K562 (cell line): Measurements from ENCODE around the gene CPHXL2. TPM values are rescaled to one million over a fixed set of nuclear protein-coding genes. Genes with fewer than 3 reads are reported as not detected.

ENCODE experiments used
- ATAC-seq: fragments of 200-7000 bp; cut with Tn5 transposase; 3 replicates; pipeline ENCODE4 v1.9.1; 2020; ENCODE audit warnings: moderate library complexity
- BruUV-seq: library from RNA; stranded (reverse); fragments of 400-500 nt; replicated peaks from 2 replicates; lab custom pipeline; 2021; lab: Mats Ljungman, UMichigan
- CTCF ChIA-PET: fragments of 300-600 bp; formaldehyde crosslinking; extraction: SDS; loops from one replicate; lab custom pipeline; 2021; ENCODE audit warnings: low intra/inter-chr PET ratio; lab: Yijun Ruan, JAX
- POLR2A ChIA-PET: fragments of 300-600, 350-650 bp; sonication (Branson Sonifier 250); formaldehyde crosslinking; extraction: SDS; loops from one replicate; lab custom pipeline; 2021; ENCODE audit warnings: antibody characterized with exemption, inconsistent platforms; lab: Yijun Ruan, JAX
- DNase-seq, 4 experiments: peaks; one replicate each; pipeline versions ENCODE4 v3.0.0 to v3.0.0-alpha.2; 2011 to 2018; ENCODE audit warnings: low spot score in 3 of 4, mixed read lengths in 3 of 4; ENCODE audit errors: extremely low read depth in 1 of 4
- FAIRE-seq: peaks from 2 replicates; lab custom pipeline; 2011; peaks lifted over from hg19 to GRCh38; lab: Jason Lieb, UNC
- H2AFZ ChIP-seq: 2 replicates; pipeline ENCODE4 v1.6.0; 2011; ENCODE audit warnings: low read depth, low read length, control low read depth, inconsistent platforms
- H3K27ac ChIP-seq: fragments of 200-600 bp; 3 replicates; pipeline ENCODE4 v1.8.0; 2011; ENCODE audit warnings: low read depth, mild to moderate bottlenecking, control low read depth, inconsistent platforms, low read length, moderate library complexity, mixed read lengths; ENCODE audit errors: extremely low read depth
- H3K27me3 ChIP-seq, 2 experiments: fragments of 300-600 bp in 1 of 2; 2 replicates in 1 of 2; 3 replicates in 1 of 2; pipeline versions ENCODE4 v1.6.0 to v1.8.0; 2011; ENCODE audit warnings: inconsistent platforms in 2 of 2, low read length in 2 of 2, mild to moderate bottlenecking in 1 of 2, mixed read lengths in 1 of 2, moderate library complexity in 1 of 2; ENCODE audit not compliant: control insufficient read depth in 2 of 2, insufficient read depth in 2 of 2
- H3K36me3 ChIP-seq: fragments of 300-600 bp; 3 replicates; pipeline ENCODE4 v1.8.0; 2011; ENCODE audit warnings: mild to moderate bottlenecking, low read length, inconsistent platforms; ENCODE audit not compliant: control insufficient read depth, insufficient read depth
- H3K4me1 ChIP-seq, 2 experiments: fragments of 200-600 bp in 1 of 2; replicated peaks in 1 of 2; 2 replicates in 1 of 2; 3 replicates in 1 of 2; pipeline versions ENCODE4 v1.5.1 to v1.8.0; 2011; ENCODE audit warnings: inconsistent platforms in 2 of 2, low read length in 2 of 2, mild to moderate bottlenecking in 1 of 2, mixed read lengths in 1 of 2, moderate library complexity in 1 of 2; ENCODE audit not compliant: control insufficient read depth in 2 of 2, insufficient read depth in 2 of 2
- H3K4me2 ChIP-seq: 2 replicates; pipeline ENCODE4 v1.6.1; 2011; ENCODE audit warnings: low read length, control low read depth, inconsistent platforms, mixed read lengths; ENCODE audit not compliant: insufficient read depth
- H3K4me3 ChIP-seq: fragments of 200-600 bp; sonication (generic), shearing (Covaris generic); 2 replicates; pipeline ENCODE4 v1.5.1; 2016; ENCODE audit warnings: control low read depth, inconsistent platforms
- H3K79me2 ChIP-seq: fragments of 200-600 bp; 3 replicates; pipeline ENCODE4 v1.8.0; 2011; ENCODE audit warnings: low read length, inconsistent platforms; ENCODE audit not compliant: control insufficient read depth, insufficient read depth
- H3K9ac ChIP-seq, 2 experiments: 2 replicates each; pipeline versions ENCODE4 v1.6.0 to v1.6.1; 2011; ENCODE audit warnings: low read depth in 2 of 2, low read length in 2 of 2, control low read depth in 1 of 2, inconsistent platforms in 1 of 2, mild to moderate bottlenecking in 1 of 2, mixed read lengths in 1 of 2; ENCODE audit not compliant: insufficient read depth in 1 of 2
- H3K9me1 ChIP-seq: one replicate; pipeline ENCODE4 v1.6.0; 2011; ENCODE audit warnings: inconsistent platforms, mild to moderate bottlenecking, low read length, moderate library complexity; ENCODE audit not compliant: control insufficient read depth, insufficient read depth
- H3K9me3 ChIP-seq: replicated peaks from 2 replicates; pipeline ENCODE4 v1.5.1; 2011; ENCODE audit warnings: low read depth, low read length, inconsistent platforms; ENCODE audit not compliant: control insufficient read depth, insufficient read depth
- H4K20me1 ChIP-seq: replicated peaks from 2 replicates; pipeline ENCODE4 v1.6.1; 2011; ENCODE audit warnings: low read length, inconsistent platforms, mixed read lengths; ENCODE audit not compliant: control insufficient read depth, insufficient read depth
- CHAMP1 ChIP-seq: fragments of 450-650 bp; IDR thresholded peaks from 2 replicates; pipeline ENCODE4 v1.6.1; 2016; ENCODE audit warnings: mild to moderate bottlenecking
- GABPB2 ChIP-seq: fragments of 250-450 bp; sonication (Bioruptor Pico); conservative IDR thresholded peaks from 2 replicates; pipeline ENCODE4 v1.5.1; 2021; ENCODE audit warnings: mild to moderate bottlenecking
- HINFP ChIP-seq: fragments of 450-650 bp; conservative IDR thresholded peaks from 2 replicates; pipeline ENCODE4 v1.6.1; 2016; ENCODE audit warnings: missing genetic modification characterization, low read depth, mild to moderate bottlenecking, control low read depth, missing compliant biosample characterization
- IRF9 ChIP-seq: fragments of 450-650 bp; IDR thresholded peaks from 2 replicates; pipeline ENCODE4 v1.6.1; 2016; ENCODE audit warnings: missing biosample characterization, missing genetic modification characterization
- SAP30 ChIP-seq: fragments of 200-600 bp; sonication (generic); IDR thresholded peaks from 2 replicates; pipeline ENCODE4 v1.6.1; 2012; ENCODE audit warnings: borderline replicate concordance, low read depth, mild to moderate bottlenecking, moderate library complexity, low read length, control low read depth, inconsistent platforms; ENCODE audit not compliant: insufficient read depth, poor library complexity, severe bottlenecking
- TBP ChIP-seq: optimal IDR thresholded peaks from 2 replicates; pipeline ENCODE3; 2011; ENCODE audit warnings: low read depth, low read length, improper control_type of control experiment
- TCF7L2 ChIP-seq: fragments of 150-350 bp; IDR thresholded peaks from 2 replicates; pipeline ENCODE4 v1.6.1; 2016; ENCODE audit warnings: low read depth, mild to moderate bottlenecking, low read length, moderate library complexity
- YBX1 ChIP-seq: fragments of 450-650 bp; IDR thresholded peaks from 2 replicates; pipeline ENCODE4 v1.7.1; 2016; ENCODE audit warnings: mild to moderate bottlenecking
- ZBTB5 ChIP-seq: fragments of 450-650 bp; IDR thresholded peaks from 2 replicates; pipeline ENCODE4 v1.6.1; 2017; ENCODE audit warnings: antibody characterized with exemption
- ZNF121 ChIP-seq: sonication (generic); formaldehyde crosslinking; conservative IDR thresholded peaks from 2 replicates; pipeline ENCODE4 v1.8.0; 2022; ENCODE audit warnings: missing genetic modification reagents
- WGBS: fragments of 100-300 bp; shearing (Covaris generic); methylation state at CpG from one replicate; pipeline ENCODE4 v1.1.6; 2016; ENCODE audit warnings: low coverage, mixed read lengths; ENCODE audit not compliant: insufficient coverage; ENCODE audit errors: missing lambda C conversion rate; 5-methylcytosine and 5-hydroxymethylcytosine counted together
- in situ Hi-C: fragments of 300-500 bp; cut with MboI; formaldehyde crosslinking; loops from 4 replicates; pipeline ENCODE4 v1.15.0; 2018; ENCODE audit warnings: inconsistent platforms, mixed read lengths
- intact Hi-C: fragments of 100-400 bp; cut with micrococcal nuclease; formaldehyde crosslinking; loops from 2 replicates; pipeline ENCODE4 v1.14.2; 2022
- polyA plus RNA-seq, 8 experiments: library from polyadenylated mRNA; depleted of rRNA in 4 of 8; stranded (reverse) in 5 of 8; unstranded in 3 of 8; fragments of >200 nt; fragmentation: Nextera tagmentation in 2 of 8; fragmentation: Illumina TruSeq in 1 of 8; extraction: Ambion mirVana in 2 of 8; extraction: Trizol in 1 of 8; gene quantifications; 2 replicates each; pipeline versions ENCODE4 v1.2.1 to v1.2.3, GENCODE V29; 2011 to 2014; ENCODE audit warnings: inconsistent platforms in 1 of 8, missing spikeins in 1 of 8
- total RNA-seq, 7 experiments: library from RNA; depleted of rRNA in 6 of 7; stranded (reverse); fragments of >200 nt in 6 of 7; fragmentation: Illumina TruSeq in 2 of 7; extraction: Trizol in 2 of 7; gene quantifications; 2 replicates each; pipeline versions ENCODE4 v1.2.1 to v1.2.3, GENCODE V29; 2011 to 2021; ENCODE audit warnings: low replicate concordance in 1 of 7

Gene CPHXL2
- total and polyA plus RNA-seq, 9 of the 15 experiments (the other 6 are each of a cell fraction or from before 2014, with no cell fraction given) = not detected

GRCh38 chr16:75632857-75633256 lies 44.0 kb downstream of the CPHXL2 start:
- DNase-seq (no peak), FAIRE-seq (no peak), ATAC-seq (no peak)
- Histone ChIP-seq H4K20me1 (no peaks in the 10 kb centered on the region), H3K36me3 (peaks cover 97% of the 10 kb centered on the region), H3K9ac (no peak overlapping the region), H3K27ac (no peak overlapping the region), H3K79me2 (no peaks in the 10 kb centered on the region), H3K4me3 (no peak overlapping the region), H2AFZ (no peak overlapping the region), H3K9me1 (no peaks in the 10 kb centered on the region), H3K27me3 (no peaks in the 10 kb centered on the region), H3K9me3 (no peaks in the 10 kb centered on the region), H3K4me1 (peaks cover 0 to 6% of the 10 kb centered on the region in 2 experiments; a peak in 2 of 5 replicates), H3K4me2 (no peak overlapping the region)
- in situ Hi-C loops (loop anchor here (25.0 kb wide), 1 partner anchor 1554 kb away; the partner anchor contains the start of genes MON1B and SYCE1L), intact Hi-C loops (no loop called here)
- ChIA-PET POLR2A (interaction anchor here (0.6 to 6.0 kb wide), 5 partner anchors 8 to 889 kb away, joined by 3 to 43 read pairs (median 5); partner anchors contain the start of genes ADAT1, KARS1 and TERF2IP), CTCF (no interaction called here)
- no TSS peak for BruUV-seq
- WGBS = 98% methylated on average over 8 of the region's 8 CpGs
- TF ChIP-seq YBX1 (no peak), SAP30 (no peak), CHAMP1 (no peak), TCF7L2 (no peak), GABPB2 (CRISPR knock-in tag) (no peak), ZBTB5 (no peak), HINFP (tag) (no peak), ZNF121 (CRISPR knock-in tag) (no peak), TBP (no peak), IRF9 (tag) (no peak)
